GM06990 (cell line): ENCODE measurements around the gene NEURL2.
A peak's percentile ranks its signal among the peaks of the same experiment; 100 is the strongest.

Experiments
- DNase-seq: peaks from one replicate; pipeline ENCODE4 v3.0.0-alpha.2; 2011; ENCODE audit not compliant: insufficient read length; ENCODE audit errors: extremely low read depth
- H3K27me3 ChIP-seq: replicated peaks from 2 replicates; pipeline ENCODE4 v1.6.0; 2011; ENCODE audit warnings: low read length; ENCODE audit not compliant: control insufficient read depth, insufficient read depth
- H3K36me3 ChIP-seq: 2 replicates; pipeline ENCODE4 v1.5.1; 2011; ENCODE audit warnings: low read length; ENCODE audit not compliant: control insufficient read depth, insufficient read depth
- H3K4me3 ChIP-seq: replicated peaks from 2 replicates; pipeline ENCODE4 v1.5.1; 2011; ENCODE audit warnings: low read depth, mild to moderate bottlenecking, control low read depth, low read length
- CTCF ChIP-seq: IDR thresholded peaks from 2 replicates; pipeline ENCODE4 v1.5.1; 2011; ENCODE audit warnings: low read length, control low read depth, mild to moderate bottlenecking, inconsistent platforms; ENCODE audit not compliant: insufficient read depth, poor library complexity, severe bottlenecking

NEURL2 gene

GRCh38 chr20:45857114-45857881 is 33.7 kb downstream of the NEURL2 start, which contains the start of the genes ACOT8 and ZSWIM3:
Gene ACOT8 (minus strand): TSS chr20:45857392. CDS start chr20:45857315, 77 bp downstream.
Gene ZSWIM3 (plus strand): TSS chr20:45857614. CDS start chr20:45857826, 212 bp downstream.
- Histone ChIP-seq H3K4me3 (peak within 1 kb of the TSS; percentile 94), H3K27me3 (no peaks in the 10 kb centered on the region), H3K36me3 (peaks cover 3% of the 10 kb centered on the region)
- peak; percentile 87 for DNase-seq
- TF ChIP-seq CTCF = no peak

GRCh38 chr20:45853484-45853883 is 37.5 kb downstream of the NEURL2 start:
- Histone ChIP-seq H3K4me3 (no peak overlapping the region), H3K36me3 (peaks cover 11% of the 10 kb centered on the region), H3K27me3 (no peaks in the 10 kb centered on the region)
- DNase-seq = no peak
- no peak for TF ChIP-seq CTCF

- Histone ChIP-seq H3K27me3 (no peaks in the 10 kb centered on the region), H3K4me3 (no peak overlapping the region), H3K36me3 (peaks cover 12% of the 10 kb centered on the region)
- DNase-seq = no peak
- no peak for TF ChIP-seq CTCF
These were observed 38.7 kb downstream of the NEURL2 start for GRCh38 chr20:45852326-45852725.

- H3K27me3 ChIP-seq = no peaks in the 10 kb centered on the region
- no peak for DNase-seq
- no peak overlapping the region for H3K4me3 ChIP-seq
- no peak for TF ChIP-seq CTCF
- peaks cover 12% of the 10 kb centered on the region for H3K36me3 ChIP-seq
These were observed 39.5 kb downstream of the NEURL2 start for GRCh38 chr20:45851501-45851900.

- TF ChIP-seq CTCF = no peak
- no peaks in the 10 kb centered on the region for H3K27me3 ChIP-seq
- no peak for DNase-seq
- H3K36me3 ChIP-seq = peaks cover 12% of the 10 kb centered on the region
- H3K4me3 ChIP-seq = no peak overlapping the region
These were observed 40.1 kb downstream of the NEURL2 start for GRCh38 chr20:45850926-45851325.
